A549 (cell line): ENCODE data around the gene NCOA7.

Experiments
- CEBPB ChIP-seq, 2 experiments: fragments of >200 bp in 1 of 2; sonication (Bioruptor Twin) in 1 of 2; formaldehyde crosslinking in 1 of 2; IDR thresholded peaks; 2 replicates each; pipeline ENCODE4 v1.6.1; 2012 to 2016
- EP300 ChIP-seq, 2 experiments: fragments of >200 bp; sonication (Bioruptor Twin); formaldehyde crosslinking; IDR thresholded peaks; 2 replicates in 1 of 2; 3 replicates in 1 of 2; pipeline ENCODE4 v1.6.1; 2016 to 2017
- KDM1A ChIP-seq: fragments of 200-600 bp; sonication (generic); IDR thresholded peaks from 2 replicates; pipeline ENCODE4 v1.6.1; 2016; ENCODE audit warnings: low read depth, mild to moderate bottlenecking
- POLR2A ChIP-seq: IDR thresholded peaks from 2 replicates; pipeline ENCODE4 v1.6.1; 2012; ENCODE audit warnings: mild to moderate bottlenecking, low read length
- REST ChIP-seq: fragments of 200-600 bp; sonication (generic); IDR thresholded peaks from 2 replicates; pipeline ENCODE4 v1.6.1; 2016; ENCODE audit warnings: antibody characterized with exemption, mild to moderate bottlenecking, moderate library complexity
- RFX5 ChIP-seq: fragments of 450-650 bp; IDR thresholded peaks from 2 replicates; pipeline ENCODE4 v1.7.1; 2014; ENCODE audit warnings: antibody characterized with exemption, mild to moderate bottlenecking, moderate library complexity
- RNF2 ChIP-seq: fragments of 200-600 bp; sonication (generic); IDR thresholded peaks from 2 replicates; pipeline ENCODE4 v1.6.1; 2016; ENCODE audit warnings: low read depth, mild to moderate bottlenecking, antibody characterized with exemption, moderate library complexity, borderline replicate concordance
- TF ChIP-seq, protein P1 (sequence below): fragments of >200 bp; sonication (Bioruptor Twin); formaldehyde crosslinking; IDR thresholded peaks from 3 replicates; pipeline ENCODE4 v1.5.1; 2016

GRCh38 chr6:125865015-125865414 is 74.3 kb downstream of the NCOA7 start:
- TF ChIP-seq CEBPB (IDR thresholded peaks at IDR 0.05), result no peak
- no peak for TF ChIP-seq EP300 (IDR thresholded peaks at IDR 0.05)
- no peak for TF ChIP-seq KDM1A
- TF ChIP-seq, protein P1, sequence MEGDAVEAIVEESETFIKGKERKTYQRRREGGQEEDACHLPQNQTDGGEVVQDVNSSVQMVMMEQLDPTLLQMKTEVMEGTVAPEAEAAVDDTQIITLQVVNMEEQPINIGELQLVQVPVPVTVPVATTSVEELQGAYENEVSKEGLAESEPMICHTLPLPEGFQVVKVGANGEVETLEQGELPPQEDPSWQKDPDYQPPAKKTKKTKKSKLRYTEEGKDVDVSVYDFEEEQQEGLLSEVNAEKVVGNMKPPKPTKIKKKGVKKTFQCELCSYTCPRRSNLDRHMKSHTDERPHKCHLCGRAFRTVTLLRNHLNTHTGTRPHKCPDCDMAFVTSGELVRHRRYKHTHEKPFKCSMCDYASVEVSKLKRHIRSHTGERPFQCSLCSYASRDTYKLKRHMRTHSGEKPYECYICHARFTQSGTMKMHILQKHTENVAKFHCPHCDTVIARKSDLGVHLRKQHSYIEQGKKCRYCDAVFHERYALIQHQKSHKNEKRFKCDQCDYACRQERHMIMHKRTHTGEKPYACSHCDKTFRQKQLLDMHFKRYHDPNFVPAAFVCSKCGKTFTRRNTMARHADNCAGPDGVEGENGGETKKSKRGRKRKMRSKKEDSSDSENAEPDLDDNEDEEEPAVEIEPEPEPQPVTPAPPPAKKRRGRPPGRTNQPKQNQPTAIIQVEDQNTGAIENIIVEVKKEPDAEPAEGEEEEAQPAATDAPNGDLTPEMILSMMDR, result no peak
- no peak for TF ChIP-seq RFX5
- no peak for TF ChIP-seq REST
- TF ChIP-seq RNF2, result no peak
- no peak for TF ChIP-seq POLR2A
